Stomach (tissue), 4 donors: ENCODE data around the gene ZNF813.
"Not testable (repeated sequence)": the region's sequence is repeated elsewhere in the genome, so short reads cannot be mapped to it uniquely, and the experiment has no call there.

Experiments used
- POLR2AphosphoS5 ChIP-seq, 3 donors: sonication (generic); formaldehyde crosslinking; IDR thresholded peaks; one replicate each; pipeline ENCODE4 v1.6.1; 2016; ENCODE audit warnings: antibody characterized with exemption in 3 of 3
- TF ChIP-seq, protein P1 (sequence below), 7 experiments: fragments of 450-650 bp in 4 of 7; fragments of 200-600 bp in 3 of 7; sonication (generic) in 3 of 7; IDR thresholded peaks; one replicate each; pipeline ENCODE4 v1.5.1; 2016 to 2019; ENCODE audit warnings: antibody characterized with exemption in 7 of 7, control low read depth in 2 of 7, mild to moderate bottlenecking in 1 of 7

DNA sequence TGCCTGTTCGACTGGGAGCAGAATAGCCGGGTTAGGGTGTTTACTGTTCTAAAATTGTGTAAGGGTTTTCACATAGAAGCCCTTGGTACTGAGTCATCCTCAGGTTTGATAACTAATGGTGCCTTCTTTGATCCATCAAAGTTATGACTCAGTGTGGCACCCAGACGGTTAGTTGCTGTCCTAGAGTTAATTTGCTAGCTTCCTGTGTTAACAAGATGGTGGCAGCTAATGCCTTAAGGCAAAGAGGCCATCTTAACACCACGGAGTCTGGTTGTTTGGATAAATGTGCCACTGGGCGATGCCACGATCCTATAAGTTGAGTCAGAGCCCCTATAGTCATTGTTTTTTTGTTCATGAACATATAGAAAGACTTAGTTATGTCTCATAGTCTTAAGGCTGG, 7.9 kb downstream of the ZNF813 start:
- TF ChIP-seq, protein P1, sequence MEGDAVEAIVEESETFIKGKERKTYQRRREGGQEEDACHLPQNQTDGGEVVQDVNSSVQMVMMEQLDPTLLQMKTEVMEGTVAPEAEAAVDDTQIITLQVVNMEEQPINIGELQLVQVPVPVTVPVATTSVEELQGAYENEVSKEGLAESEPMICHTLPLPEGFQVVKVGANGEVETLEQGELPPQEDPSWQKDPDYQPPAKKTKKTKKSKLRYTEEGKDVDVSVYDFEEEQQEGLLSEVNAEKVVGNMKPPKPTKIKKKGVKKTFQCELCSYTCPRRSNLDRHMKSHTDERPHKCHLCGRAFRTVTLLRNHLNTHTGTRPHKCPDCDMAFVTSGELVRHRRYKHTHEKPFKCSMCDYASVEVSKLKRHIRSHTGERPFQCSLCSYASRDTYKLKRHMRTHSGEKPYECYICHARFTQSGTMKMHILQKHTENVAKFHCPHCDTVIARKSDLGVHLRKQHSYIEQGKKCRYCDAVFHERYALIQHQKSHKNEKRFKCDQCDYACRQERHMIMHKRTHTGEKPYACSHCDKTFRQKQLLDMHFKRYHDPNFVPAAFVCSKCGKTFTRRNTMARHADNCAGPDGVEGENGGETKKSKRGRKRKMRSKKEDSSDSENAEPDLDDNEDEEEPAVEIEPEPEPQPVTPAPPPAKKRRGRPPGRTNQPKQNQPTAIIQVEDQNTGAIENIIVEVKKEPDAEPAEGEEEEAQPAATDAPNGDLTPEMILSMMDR (IDR thresholded peaks at IDR 0.05) = not testable (repeated sequence)
- not testable (repeated sequence) for TF ChIP-seq POLR2AphosphoS5 (IDR thresholded peaks at IDR 0.05)
